GM18517 (cell line): ENCODE data around the gene TBC1D24.
"Not testable (repeated sequence)": the region's sequence is repeated elsewhere in the genome, so short reads cannot be mapped to it uniquely, and the experiment has no call there.

Source experiments
- ATAC-seq: cut with Tn5 transposase; IDR thresholded peaks from one replicate; pipeline ENCODE4 v1.9.1; 2021; ENCODE audit warnings: mild to moderate bottlenecking, moderate library complexity; ENCODE audit not compliant: unreplicated experiment

Gene TBC1D24

GRCh38 chr16:2529961-2530628, 55.2 kb downstream of the TBC1D24 start:
- ATAC-seq, result no peak

- no peak for ATAC-seq
Measured at GRCh38 chr16:2530629-2531318, 55.8 kb downstream of the TBC1D24 start.

- no peak for ATAC-seq
Measured at GRCh38 chr16:2531371-2531695, 56.4 kb downstream of the TBC1D24 start, which contains the start of gene CEMP1. CEMP1 (minus strand) TSS chr16:2531408; CDS start chr16:2531073, 335 bp downstream.

GRCh38 chr16:2531696-2532493, 57.0 kb downstream of the TBC1D24 start:
- ATAC-seq, result peak; percentile 68

- ATAC-seq, result no peak
Measured at GRCh38 chr16:2532494-2533141, 57.7 kb downstream of the TBC1D24 start.

- ATAC-seq, result not testable (repeated sequence)
Measured at GRCh38 chr16:2533142-2533755, 58.3 kb downstream of the TBC1D24 start.

GRCh38 chr16:2533912-2534311, 59.0 kb downstream of the TBC1D24 start:
- ATAC-seq, result no peak

GRCh38 chr16:2534335-2534734, 59.4 kb downstream of the TBC1D24 start:
- ATAC-seq, result not testable (repeated sequence)

GRCh38 chr16:2535625-2536013, 60.7 kb downstream of the TBC1D24 start:
- no peak for ATAC-seq

- peak; percentile 62 for ATAC-seq
Measured at GRCh38 chr16:2537451-2538379, 62.8 kb downstream of the TBC1D24 start, which contains the start of gene PDPK1. PDPK1 (plus strand) TSS chr16:2538021; CDS start chr16:2538113, 92 bp downstream.

GRCh38 chr16:2539192-2539844, 64.4 kb downstream of the TBC1D24 start:
- not testable (repeated sequence) for ATAC-seq

- ATAC-seq, result not testable (repeated sequence)
Measured at GRCh38 chr16:2539845-2540458, 65.0 kb downstream of the TBC1D24 start.

GRCh38 chr16:2540912-2541311, 66.0 kb downstream of the TBC1D24 start:
- ATAC-seq, result not testable (repeated sequence)

GRCh38 chr16:2541409-2541808, 66.5 kb downstream of the TBC1D24 start:
- ATAC-seq, result not testable (repeated sequence)

GRCh38 chr16:2543771-2544170, 68.8 kb downstream of the TBC1D24 start:
- not testable (repeated sequence) for ATAC-seq

- ATAC-seq, result not testable (repeated sequence)
Measured at GRCh38 chr16:2550283-2550878, 75.5 kb downstream of the TBC1D24 start.

GRCh38 chr16:2551420-2551889, 76.5 kb downstream of the TBC1D24 start:
- not testable (repeated sequence) for ATAC-seq
